Activated CD8-positive, alpha-beta memory T cell treated with anti-CD3 and anti-CD28 coated beads for 4 hours (primary cell): ENCODE data around the gene RAMP3.

ENCODE experiments used
- DNase-seq, 2 donors: peaks; one replicate each; pipeline ENCODE4 v3.0.0-alpha.2; 2020; ENCODE audit warnings: low read depth in 2 of 2

RAMP3 gene

GRCh38 chr7:45223078-45223477, 65.5 kb downstream of the RAMP3 start:
- no peak for DNase-seq

GRCh38 chr7:45223728-45224630, 66.4 kb downstream of the RAMP3 start:
- DNase-seq: no peak

DNA sequence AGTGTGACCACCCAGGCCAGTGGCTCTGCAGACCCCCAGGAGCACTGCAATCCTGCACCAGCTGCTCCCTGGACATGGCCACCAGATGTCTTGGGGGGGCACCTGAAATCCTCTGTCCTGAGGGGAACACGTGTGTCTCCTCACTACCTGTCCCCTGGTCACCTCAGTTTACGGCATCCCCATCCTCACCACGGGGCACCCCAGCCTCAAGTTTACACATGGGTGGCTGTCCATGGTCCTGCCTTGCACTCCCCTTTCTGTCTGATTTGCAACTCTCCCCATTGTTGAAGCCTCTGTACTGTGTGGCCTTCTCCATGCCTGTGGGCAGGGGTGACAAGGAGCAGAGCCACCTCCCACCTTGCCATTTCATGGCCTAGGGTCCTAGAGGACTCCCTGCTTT, 67.2 kb downstream of the RAMP3 start:
- no peak for DNase-seq

DNA sequence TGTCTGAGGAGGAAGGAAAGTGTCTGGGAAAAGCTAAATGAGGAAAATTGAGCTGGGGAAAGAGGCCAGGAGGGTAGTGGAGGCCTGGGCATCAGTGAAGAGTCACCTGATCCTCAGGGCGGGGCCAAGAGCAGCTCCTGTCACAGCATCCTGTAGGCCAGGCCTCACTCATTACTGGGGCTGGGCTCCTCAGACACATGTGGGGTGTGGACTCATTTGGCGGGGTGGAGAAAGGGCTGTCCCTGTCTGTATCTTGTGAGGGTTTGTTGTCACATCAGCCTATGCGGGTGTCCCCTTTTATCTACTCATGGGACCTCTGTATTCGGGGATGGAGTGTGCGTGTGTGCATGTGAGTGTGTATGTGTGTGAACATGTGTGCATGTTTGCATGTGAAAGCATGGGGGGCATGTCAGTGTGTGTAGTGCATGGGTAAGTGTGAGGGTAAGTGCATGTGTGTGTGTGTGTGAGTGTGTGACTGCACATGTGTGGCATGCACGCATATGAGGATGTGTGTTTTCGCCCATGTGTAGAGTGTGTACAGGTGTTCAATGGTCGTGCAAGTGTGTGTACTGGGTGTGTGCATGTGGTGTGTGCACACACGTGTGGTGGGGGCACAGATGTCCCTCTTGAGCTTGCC, 67.8 kb downstream of the RAMP3 start:
- DNase-seq: no peak

GRCh38 chr7:45225948-45226335, 68.4 kb downstream of the RAMP3 start:
- DNase-seq: no peak

DNA sequence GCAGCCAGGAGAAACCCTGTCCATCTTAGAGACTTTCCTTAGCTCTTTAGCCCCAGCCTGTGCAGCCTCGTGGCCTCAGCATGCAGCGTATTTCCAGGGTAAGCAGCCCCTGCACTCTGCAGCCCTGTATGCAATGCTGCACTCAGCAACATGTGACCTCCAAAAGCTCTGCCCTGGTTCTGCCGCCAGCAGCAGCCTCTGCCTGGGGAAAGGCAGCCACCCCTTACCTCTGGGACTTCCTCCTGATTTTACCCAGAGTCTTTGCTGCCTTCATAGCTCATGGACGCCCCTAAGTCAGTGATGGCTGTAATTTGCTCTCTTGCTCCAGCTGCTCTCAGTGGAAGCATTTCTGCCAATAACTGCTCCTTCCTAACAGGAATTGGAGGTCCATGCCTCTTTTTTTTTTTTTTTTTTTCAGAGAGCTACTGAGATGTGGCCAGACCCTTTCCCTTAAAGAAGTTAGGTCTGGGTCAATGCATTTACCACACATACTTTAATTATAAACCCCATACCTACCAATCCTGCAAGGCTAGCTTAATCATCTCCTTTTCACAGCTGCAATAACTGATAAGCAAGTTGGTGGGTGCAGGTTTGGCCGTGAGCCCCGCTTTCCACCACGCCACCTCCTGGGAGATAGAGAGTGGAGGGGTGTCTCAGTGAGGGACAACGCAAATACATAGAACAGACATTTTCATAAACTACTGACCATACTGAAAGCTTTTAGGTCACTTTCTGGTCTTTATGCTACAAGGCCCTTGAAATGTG, 71.7 kb downstream of the RAMP3 start:
- no peak for DNase-seq

GRCh38 chr7:45230083-45230482, 72.5 kb downstream of the RAMP3 start:
- no peak for DNase-seq

DNA sequence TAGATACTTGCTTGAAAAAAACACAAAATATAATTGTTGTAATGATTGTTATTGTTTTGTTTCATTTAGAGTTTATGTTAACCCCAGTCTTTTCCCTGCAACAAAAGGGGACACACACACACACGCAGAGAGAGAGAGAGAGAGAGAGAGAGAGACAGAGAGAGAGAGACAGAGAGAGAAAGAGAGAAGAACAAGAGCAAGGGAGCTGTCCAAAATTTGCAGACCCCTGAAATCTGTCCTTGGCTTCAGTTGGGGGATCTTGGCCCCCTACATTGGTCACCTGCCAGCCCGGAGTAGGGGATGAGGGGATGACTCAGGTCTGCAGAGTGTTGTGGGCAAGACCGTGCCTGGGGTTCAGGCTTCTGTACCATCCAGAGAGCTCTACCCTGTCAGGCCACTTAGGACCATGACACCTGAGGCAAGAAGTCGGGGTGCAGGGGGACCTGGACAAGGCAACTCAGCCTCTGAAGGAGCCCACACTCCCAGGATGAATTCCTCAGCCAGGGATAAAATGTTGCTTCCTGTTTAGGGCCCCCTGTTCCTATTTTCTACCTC, 73.1 kb downstream of the RAMP3 start:
- DNase-seq: no peak

DNA sequence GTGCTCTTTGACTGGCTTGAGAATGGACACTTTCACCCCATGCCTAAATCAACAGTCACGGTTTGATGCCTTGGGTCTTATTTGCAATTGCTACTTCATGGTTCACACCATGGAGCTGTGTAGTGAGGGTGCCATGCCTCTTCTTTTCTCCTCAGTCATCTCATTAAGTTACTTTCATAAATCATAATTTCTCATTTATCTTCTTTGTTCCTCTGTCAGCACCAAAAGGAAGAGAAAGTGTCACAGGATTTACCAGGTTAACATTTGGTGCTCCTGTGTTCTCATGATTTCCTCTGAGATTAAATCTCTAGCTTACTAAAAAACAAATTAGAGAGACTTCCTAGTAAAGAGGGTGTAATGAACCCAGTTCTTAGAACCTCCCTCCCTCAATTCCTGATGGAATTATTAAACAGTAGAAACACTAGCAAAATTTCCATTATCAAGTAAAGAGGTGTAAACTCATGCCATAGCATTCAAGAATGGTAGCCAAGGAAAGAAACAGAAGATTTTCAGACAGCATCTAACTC, 75.7 kb downstream of the RAMP3 start:
- no peak for DNase-seq
